NCI-H1105 treated with DMSO at 0.1 percent for 48 hours (cell line): Measurements from ENCODE around the gene ZGRF1.
"Not testable (repeated sequence)": the region's sequence is repeated elsewhere in the genome, so short reads cannot be mapped to it uniquely, and the experiment has no call there.

Experiments used
- DNase-seq: peaks from one replicate; lab custom pipeline; 2025; lab: John Stamatoyannopoulos, UW

Gene ZGRF1

DNA sequence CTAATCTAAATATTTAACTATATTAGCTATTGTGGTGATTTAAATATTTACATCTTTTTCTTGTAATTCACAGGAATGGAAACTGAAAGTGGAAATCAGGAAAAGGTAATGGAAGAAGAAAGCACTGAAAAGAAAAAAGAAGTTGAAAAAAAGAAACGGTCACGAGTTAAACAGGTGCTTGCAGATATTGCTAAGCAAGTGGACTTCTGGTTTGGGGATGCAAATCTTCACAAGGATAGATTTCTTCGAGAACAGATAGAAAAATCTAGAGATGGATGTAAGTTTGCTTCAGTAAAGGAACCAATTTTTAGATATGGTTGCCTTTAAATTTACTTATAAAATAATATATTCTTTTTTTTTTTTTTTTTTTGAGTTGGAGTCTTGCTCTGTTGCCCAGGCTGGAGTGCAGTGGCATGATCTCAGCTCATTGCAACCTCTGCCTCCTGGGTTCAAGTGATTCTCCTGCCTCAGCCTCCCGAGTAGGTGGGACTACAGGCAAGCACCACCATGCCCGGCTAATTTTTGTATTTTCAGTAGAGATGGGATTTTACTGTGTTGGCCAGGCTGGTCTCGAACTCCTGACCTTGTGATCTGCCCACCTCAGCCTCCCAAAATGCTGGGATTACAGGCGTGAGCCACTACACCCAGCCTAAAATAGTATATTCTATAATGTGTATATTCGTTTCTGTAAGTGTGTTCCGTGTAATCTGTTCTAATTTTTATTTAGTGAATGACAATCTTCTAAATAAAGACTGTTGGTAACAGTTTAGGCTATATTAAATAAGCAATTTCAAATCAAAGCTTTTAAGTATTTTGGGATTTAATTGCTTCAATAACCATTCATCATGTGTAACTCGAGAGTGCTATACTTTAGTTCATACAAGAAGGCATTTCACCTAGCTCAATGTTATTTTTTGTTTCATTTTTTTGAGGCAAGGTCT, 8.2 kb upstream of the ZGRF1 start:
- not testable (repeated sequence) for DNase-seq

DNA sequence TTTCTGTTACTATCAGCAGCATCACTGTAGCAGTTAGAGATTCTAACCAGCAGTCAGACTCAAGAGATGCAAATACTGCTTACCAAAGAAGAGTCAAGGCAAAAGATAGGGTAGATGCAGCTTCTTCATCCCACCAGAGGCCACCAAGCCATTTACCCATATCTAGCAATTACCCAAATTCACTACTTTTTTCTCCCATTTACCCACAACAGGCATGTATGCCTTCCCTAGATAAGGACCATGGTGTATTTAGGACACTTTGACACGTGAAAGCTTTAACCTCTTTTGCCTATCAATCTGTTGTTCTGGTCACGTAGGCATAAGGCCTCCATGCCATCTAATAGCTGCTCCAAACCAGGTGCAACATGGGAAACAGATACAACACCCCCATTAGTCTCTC, 5.8 kb upstream of the ZGRF1 start:
- DNase-seq, result no peak

DNA sequence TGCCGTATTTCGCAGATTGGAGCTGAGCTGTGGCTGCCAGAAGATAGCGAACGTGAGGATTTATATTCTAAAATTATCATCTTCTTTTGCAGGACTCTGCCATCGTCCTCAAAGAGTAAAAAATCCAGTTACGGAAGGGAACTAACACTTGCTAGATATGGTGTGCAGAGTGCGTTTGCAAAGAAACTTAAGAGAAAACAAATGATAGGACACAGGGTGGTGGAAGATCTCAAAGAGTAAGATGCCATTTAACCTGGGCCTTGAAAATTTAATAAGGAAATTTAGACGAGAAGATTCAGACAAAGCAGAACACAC, 800 bp upstream of the ZGRF1 start:
- no peak for DNase-seq

DNA sequence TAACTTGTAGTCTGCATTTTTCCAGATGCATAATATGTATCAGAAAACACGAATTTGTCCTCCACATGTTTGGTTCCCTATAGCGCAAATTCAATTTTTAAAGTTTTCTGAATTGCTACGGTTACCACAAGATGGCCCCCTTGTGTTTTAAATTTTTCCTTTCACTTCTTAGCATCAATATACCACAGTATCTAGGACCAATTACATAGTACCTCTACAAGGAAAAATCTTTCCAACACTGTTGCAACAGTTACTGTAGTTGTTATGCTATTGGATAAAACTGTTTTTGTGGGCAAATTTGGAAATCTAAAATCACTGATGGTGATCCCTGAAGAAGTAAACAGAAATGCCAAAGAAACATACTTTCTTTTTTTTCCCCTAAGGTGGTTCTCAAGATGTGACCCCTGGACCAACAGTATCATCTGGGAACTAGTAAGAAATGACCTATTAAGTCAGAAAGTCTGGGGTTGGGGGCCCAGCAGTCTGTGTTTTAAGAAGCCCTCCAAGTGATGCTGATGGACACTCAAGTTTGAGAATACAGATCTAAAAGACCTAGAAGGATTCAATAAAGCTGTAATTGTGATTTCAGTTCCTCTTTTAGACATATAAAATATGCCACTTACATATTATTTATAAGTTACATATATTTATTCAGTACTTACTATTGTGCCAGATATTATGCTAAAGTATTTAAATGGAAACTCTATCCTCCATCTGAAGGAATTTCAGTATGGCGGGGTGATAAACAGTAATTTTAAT, 3.1 kb downstream of the ZGRF1 start:
- peak; percentile 16 for DNase-seq

DNA sequence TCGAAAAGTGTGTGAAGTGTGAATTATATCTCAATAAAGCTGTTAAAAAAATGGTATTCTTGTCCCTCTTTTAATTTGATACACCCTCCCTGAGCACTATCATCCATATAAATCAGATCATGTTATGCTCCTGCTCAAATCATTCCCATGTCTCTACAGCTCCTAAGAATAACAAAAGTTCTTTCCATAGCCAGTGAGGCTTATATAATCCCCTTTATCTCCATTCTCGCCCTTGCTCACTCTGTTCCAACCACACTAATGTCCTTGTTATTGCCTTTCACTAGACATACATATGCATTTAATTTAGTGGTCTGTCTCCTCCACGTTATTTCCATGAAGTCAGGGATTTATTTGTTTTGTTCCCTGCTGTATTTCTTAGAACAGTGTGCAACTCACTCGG, 10.5 kb downstream of the ZGRF1 start:
- no peak for DNase-seq

DNA sequence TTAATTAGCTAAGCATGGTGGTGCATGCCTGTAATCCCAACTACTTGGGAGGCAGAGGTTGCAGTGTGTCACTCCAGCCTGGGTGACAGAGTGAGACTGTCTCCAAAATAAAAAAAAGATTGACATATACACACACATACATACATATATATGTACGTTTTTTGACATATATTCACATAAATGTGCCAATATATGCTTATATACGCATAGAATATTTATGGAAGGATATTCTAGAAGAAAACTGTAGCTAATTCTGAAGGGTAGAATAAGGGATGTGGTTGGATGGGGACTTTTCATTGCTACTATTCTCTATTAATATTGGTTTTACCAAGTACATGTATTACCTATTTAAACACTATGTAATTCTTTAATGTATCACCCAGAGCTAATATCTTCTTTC, 19.7 kb downstream of the ZGRF1 start:
- no peak for DNase-seq

DNA sequence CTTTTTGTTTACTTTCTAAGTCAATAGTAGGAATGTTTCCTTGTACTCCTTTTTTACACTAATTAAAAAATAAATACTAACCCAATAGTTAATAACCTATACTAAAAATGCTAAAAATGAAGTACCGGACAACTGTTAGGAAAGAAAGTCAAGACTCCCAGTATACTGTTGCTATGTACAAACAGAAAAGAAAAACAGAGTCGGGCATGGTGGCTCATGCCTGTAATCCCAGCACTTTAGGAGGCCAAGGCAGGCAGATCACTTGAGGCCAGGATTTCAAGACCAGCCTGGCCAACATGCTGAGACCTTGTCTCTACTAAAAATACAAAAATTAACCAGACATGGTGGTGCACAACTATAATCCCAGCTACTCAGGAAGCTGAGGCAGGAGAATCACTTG, 23.9 kb downstream of the ZGRF1 start:
- not testable (repeated sequence) for DNase-seq

DNA sequence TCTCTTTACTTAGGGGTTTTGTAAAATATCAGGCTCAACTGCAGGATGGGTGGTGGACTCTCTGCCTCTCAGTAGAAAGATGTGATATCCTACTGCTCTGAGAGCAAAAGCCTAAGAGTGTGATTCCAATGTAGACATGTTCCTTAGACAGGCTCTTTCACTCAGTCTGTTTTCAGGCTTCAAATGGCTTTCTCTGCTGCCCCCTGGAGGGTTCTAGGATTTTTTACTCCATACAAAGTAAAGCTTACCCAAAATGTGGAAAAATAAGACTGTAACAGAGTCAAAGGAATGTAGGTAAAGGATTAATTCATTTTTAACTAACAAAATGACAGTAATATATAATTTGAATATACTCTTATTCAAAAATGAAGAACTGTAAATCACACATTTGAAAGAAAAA, 32.1 kb downstream of the ZGRF1 start:
- DNase-seq, result peak; percentile 24

DNA sequence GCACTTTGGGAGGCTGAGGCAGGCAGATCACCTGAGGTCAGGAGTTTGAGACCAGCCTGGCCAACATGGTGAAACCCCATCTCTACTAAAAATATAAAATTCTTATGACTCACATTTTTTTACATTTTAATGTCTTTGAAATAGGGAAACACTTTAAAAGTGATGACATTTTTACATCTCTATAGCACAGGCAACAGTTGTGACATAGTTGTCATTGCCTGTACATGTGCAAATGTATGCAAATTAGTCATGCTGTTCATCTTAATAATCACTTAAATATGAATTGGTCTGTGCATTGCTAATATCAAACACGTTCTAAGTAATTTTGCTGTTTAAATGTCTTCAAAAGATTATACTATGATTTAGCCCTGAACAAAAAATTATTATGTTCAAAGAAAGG, 41.7 kb downstream of the ZGRF1 start:
- no peak for DNase-seq

DNA sequence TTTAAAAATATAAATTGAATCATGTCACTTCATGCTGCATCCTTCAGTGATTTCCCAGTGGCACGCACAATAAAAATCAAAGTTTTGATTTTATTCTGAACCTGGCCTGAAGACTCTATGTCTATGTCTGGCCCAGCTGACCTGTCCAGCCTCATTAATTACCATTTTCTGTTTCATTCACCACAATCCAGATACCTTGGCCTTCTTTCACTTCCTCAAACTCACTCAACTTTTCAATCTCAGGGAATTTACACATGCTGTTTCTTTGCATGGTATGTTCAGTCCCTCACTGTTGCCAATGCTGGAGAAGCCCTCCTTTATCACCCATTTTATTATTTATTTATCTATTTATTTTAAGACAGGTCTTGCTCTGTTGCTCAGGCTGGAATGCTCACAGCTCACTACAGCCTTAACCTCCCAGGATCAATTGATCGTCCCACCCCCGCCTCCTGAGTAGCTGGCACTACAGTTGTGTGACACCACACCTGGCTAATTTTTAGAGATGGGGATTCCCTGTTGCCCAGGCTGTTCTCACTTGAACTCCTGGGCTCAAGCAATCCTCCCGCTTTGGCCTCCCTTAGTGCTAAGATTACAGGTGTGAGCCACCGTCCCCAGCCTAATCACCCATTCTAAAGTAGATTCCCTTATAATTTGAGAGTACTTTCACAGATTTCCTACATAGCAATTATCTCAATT, 43.1 kb downstream of the ZGRF1 start:
- no peak for DNase-seq

DNA sequence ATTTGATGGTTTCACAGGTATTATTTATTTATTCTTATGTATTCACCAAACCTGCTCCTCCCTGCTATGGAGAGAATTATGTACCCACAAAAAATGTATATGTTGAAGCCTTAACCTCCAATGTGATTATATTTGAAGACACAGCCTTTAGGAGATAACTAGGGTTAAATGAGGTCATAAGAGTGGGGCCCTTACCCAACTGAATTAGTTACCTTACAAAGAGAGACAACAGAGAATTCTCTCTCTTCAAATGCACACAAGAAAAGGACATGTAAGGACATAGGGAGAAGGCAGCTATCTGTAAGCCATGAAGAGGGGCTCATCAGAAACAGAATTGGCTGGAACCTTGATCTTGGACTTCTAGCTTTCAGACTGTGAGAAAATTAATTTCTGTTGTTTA, 44.0 kb downstream of the ZGRF1 start:
- DNase-seq, result no peak

DNA sequence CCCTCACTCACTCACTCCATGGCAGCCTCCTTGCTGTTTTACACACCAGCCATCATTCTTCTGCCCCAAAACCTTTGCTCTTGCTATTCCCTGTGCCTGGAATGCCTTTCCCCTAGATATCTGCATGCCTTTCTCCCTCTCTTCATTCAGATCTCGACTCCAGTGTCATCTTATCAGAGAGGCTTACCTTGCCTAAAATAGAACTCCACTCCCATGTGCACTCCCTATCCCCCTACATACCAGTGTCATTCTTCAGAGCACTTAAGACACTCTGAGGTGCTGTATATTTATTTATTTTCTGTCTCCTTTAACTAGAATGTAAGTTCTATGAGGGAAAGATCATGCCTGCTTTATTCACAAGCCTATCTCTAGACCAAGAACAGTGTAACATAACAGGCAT, 45.1 kb downstream of the ZGRF1 start:
- DNase-seq, result no peak

DNA sequence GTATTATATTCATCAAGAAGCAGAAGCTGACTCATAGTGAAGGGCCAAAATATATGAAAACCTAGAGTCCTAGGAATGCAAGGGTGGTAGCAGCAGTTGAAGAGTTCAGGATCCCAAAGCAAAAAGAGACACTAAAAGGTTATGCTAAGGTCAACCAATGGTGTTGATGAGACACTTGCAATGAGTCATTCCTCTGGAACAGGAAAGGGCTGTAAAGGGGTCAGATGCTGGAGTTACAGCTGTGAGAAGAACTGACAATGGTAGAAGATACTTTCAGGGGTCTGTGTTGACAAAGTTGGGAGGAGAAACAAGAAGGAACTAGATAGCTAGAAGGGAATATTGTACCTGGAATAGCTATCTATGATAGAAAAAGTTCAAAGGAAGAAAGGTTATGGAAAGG, 47.5 kb downstream of the ZGRF1 start:
- DNase-seq, result no peak

DNA sequence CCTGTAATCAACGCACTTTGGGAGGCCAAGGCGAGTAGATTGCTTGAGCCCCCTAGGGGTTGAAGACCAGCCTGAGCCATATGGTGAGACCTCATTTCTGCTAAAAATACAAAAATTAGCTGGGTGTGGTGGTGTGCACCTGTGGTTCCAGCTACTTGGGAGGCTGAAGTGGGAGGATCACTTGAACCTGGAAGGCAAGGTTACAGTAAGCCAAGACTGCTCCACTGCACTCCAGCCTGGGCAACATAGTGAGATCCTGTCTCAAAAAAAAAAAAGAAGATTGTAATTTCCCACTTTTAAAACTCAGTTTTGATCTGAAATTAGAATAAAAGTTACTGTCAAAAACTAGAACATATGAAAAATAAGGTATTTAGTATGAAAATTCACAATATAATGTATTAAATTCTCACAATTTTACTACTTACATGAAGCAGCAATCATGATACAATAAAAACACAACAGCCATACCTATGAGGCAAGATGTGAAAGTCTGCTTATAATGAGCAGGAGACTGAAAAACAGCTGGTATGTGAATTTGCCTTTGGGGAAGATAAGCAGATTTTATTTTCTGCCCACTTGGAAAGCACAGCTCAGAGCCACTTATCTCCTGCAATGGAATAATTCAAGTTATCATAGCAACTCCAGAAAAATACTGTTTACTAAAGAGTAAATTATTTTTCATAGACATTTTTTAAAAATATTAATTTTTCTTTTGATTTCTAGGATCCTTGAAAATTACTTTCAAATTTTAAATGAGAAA, 50.6 kb downstream of the ZGRF1 start:
- DNase-seq, result no peak

DNA sequence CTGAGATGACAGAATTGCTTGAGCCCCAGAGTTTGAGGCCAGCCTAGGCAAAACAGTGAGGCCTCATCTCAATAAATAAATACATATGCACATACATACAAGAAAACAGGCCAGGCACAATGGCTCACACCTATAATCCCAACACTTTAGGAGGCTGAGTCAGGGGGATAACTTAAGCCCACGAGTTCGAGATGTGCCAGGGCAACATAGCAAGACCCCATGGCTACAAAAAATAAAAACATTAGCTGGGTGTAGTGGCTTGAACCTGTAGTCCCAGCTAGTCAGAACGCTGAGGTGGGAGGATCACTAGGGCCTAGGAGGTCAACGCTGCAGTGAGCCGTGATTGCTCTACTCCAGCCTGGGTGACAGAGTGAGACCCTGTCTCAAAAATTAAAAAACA, 69.2 kb downstream of the ZGRF1 start:
- no peak for DNase-seq

DNA sequence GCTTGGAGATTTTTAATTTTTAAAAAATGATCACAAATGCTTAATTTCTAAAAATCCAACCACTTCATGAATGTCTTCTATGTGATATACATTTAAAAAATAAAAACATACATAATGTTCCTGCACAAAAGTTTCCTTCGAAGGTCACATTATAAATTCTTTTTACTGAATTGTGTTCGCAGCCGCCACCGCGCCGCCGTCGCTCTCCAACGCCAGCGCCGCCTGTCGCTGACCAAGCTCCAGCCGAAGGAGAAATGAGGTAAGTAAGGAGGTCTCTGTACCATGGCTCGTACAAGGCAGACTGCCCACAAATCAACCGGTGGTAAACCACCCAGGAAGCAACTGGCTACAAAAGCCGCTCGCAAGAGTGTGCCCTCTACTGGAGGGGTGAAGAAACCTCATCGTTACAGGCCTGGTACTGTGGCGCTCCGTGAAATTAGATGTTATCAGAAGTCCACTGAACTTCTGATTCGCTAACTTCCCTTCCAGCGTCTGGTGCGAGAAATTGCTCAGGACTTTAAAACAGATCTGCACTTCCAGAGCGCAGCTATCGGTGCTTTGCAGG, 71.9 kb downstream of the ZGRF1 start:
- DNase-seq, result no peak

DNA sequence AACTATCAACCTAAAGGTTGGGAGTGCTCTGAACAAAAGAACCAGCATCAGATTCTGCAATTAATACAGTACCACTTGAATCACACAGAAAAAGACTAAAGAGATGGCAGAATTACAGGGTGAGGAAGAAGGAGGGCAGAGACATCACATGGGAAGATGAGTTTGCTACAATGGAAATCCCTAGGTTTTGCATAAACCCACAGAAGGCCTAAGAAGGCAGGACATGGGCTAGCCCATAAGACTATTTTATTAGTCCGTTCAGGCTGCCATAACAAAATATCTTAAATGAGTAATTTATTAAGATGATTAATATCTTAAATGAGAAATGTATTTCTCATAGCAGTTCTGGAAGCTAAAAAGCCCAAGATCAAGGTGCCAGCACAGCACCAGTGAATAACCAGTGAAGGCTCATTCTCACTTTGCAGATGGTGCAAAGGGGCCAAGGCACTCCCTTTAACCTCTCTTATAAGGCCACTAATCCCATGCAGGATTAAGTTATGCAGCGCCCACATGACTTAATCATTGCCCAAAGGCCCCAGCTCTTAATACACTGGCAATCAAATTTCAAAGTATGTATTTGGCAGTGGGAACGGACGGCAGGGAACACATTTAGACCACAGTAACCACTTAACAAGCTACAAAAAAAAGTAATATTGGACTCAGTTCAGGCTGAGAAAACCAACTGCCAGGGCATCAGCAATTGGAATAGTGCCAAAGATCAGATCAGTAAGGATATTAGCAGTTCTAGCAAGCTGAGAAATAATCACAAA, 73.1 kb downstream of the ZGRF1 start:
- DNase-seq, result peak; percentile 8

DNA sequence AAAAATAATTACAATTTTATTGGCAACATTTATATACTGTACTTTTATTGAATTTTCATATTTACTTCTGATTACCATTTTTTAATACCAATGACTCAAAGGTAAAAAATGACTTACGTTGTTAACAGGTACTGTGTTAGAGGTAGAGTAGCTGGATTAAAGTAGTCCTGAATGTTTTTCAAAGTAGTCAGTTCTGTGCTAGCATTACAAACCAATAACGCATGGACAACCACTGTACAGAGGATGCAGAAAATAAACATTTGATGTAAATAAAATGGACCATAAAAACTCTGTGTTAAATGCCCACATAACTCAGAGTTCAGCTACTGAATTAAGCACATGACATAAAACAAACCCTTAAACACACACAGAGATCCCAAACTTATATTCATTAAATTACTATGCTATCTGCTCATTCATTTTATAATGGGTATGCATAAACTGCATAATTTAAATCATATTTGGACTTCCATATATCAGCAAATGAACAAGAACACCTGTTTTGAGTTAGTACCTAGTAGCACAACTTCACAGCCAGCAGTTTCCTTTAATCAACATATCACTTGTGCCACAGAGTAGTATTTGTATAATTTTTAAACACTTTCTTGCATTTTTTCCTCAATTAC, 74.3 kb downstream of the ZGRF1 start:
- no peak for DNase-seq

DNA sequence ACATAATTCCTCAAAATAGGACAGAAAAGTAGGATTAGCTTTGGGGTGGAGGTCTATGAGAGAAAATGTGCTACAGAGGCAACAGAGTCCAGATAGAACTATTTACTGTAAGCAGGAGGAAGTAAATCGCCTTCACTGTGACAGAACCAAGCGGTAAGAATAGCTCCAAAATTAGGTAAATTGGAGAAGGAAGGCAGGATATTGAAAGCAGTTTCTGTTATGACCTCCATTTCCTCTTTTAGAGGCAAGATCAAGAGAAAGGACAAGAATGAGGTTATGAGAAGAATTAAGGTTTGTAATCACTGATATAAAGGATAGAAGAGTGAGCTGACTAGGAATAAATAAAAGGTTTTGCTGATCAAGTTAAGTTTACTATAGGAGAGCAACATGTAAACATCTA, 76.6 kb downstream of the ZGRF1 start:
- no peak for DNase-seq

DNA sequence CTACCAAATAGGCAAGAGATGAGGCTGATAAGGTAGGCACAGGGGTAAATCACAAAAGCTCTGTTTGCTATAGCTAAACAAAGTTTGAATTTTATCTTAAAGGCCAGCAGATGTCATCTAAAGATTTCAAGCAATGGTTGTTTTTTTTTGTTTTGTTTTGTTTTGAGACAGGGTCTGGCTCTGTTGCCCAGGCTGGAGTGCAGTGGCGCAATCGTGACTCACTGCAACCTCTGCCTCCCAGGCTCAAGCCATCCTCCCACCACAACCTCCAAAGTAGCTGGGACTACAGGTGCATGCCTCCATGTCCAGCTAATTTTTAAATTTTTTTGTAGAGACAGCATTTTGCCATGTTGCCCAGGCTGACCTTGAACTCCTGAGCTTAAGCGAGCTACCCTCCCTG, 77.7 kb downstream of the ZGRF1 start:
- no peak for DNase-seq
